Activated T-cell treated with anti-CD3 and anti-CD28 coated beads, Interleukin-2, amount 50 U/mL, for 72 hours (primary cell): ENCODE measurements around the gene CIITA. TPM values are rescaled to one million over a fixed set of nuclear protein-coding genes. Genes with fewer than 3 reads are reported as not detected.

Experiments
- ATAC-seq, 2 donors: fragments of 150-1000 bp; cut with Tn5 transposase; replicated peaks in 1 of 2; 2 replicates each; pipeline ENCODE4 v1.10.0; 2021; ENCODE audit warnings: moderate library complexity in 2 of 2, mild to moderate bottlenecking in 1 of 2
- DNase-seq, 2 donors: peaks; one replicate each; pipeline ENCODE4 v3.0.0; 2021 to 2022; ENCODE audit warnings: mixed read lengths in 1 of 2
- H3K27ac Mint-ChIP-seq: one replicate; pipeline ENCODE4 v1.8.0; 2022; ENCODE audit warnings: mild to moderate bottlenecking, moderate library complexity, mixed read lengths
- H3K27me3 Mint-ChIP-seq: one replicate; pipeline ENCODE4 v1.8.0; 2022; ENCODE audit warnings: low read depth, mixed read lengths
- H3K36me3 Mint-ChIP-seq, 2 donors: one replicate each; pipeline ENCODE4 v1.8.0; 2022; ENCODE audit warnings: mixed read lengths in 2 of 2, mild to moderate bottlenecking in 1 of 2; ENCODE audit not compliant: insufficient read depth in 2 of 2
- H3K4me1 Mint-ChIP-seq: one replicate; pipeline ENCODE4 v1.8.0; 2022; ENCODE audit warnings: low read depth, mixed read lengths
- H3K4me3 Mint-ChIP-seq, 2 donors: one replicate each; pipeline ENCODE4 v1.8.0; 2022; ENCODE audit warnings: mild to moderate bottlenecking in 2 of 2, mixed read lengths in 2 of 2, moderate library complexity in 2 of 2
- H3K9me3 Mint-ChIP-seq, 2 donors: one replicate each; pipeline ENCODE4 v1.8.0; 2022; ENCODE audit warnings: mixed read lengths in 2 of 2
- total RNA-seq, 2 donors: library from RNA; stranded (reverse); gene quantifications; one replicate each; pipeline ENCODE4 v1.2.3, GENCODE V29; 2022

CIITA gene
- total RNA-seq, 2 donors from 2014 or later, result 3.1 to 7.2 TPM

GRCh38 chr16:10932959-10933710, 56.1 kb downstream of the CIITA start:
- peaks cover 2 to 4% of the 10 kb centered on the region in 2 donors for H3K36me3 Mint-ChIP-seq
- peaks cover 55% of the 10 kb centered on the region for H3K4me1 Mint-ChIP-seq
- ATAC-seq (no peak), DNase-seq (no peak)
- no peaks in the 10 kb centered on the region for H3K27me3 Mint-ChIP-seq
- no peaks in the 10 kb centered on the region for H3K9me3 Mint-ChIP-seq
- no peak overlapping the region for H3K27ac Mint-ChIP-seq
- no peak overlapping the region for H3K4me3 Mint-ChIP-seq

GRCh38 chr16:10933865-10934264, 56.9 kb downstream of the CIITA start:
- Mint-ChIP-seq H3K9me3 (no peaks in the 10 kb centered on the region), H3K36me3 (peaks cover 2 to 4% of the 10 kb centered on the region in 2 donors), H3K4me3 (no peak overlapping the region), H3K27me3 (no peaks in the 10 kb centered on the region), H3K27ac (peak overlapping the region; percentile 63), H3K4me1 (peaks cover 63% of the 10 kb centered on the region)
- ATAC-seq (no peak), DNase-seq (no peak)

GRCh38 chr16:10934325-10935107, 57.5 kb downstream of the CIITA start:
- no peaks in the 10 kb centered on the region for H3K27me3 Mint-ChIP-seq
- no peak overlapping the region for H3K27ac Mint-ChIP-seq
- H3K4me1 Mint-ChIP-seq, result peaks cover 69% of the 10 kb centered on the region
- H3K9me3 Mint-ChIP-seq, result no peaks in the 10 kb centered on the region
- ATAC-seq (no peak), DNase-seq (no peak)
- H3K4me3 Mint-ChIP-seq, result no peak overlapping the region
- H3K36me3 Mint-ChIP-seq, result peaks cover 2 to 6% of the 10 kb centered on the region in 2 donors

GRCh38 chr16:10935226-10935915, 58.4 kb downstream of the CIITA start:
- H3K9me3 Mint-ChIP-seq, result no peaks in the 10 kb centered on the region
- H3K4me1 Mint-ChIP-seq, result peaks cover 74% of the 10 kb centered on the region
- H3K27ac Mint-ChIP-seq, result peak overlapping the region; percentile 59
- peak overlapping the region in 1 of 2 donors; percentile 17 for H3K4me3 Mint-ChIP-seq
- DNase-seq (no peak), ATAC-seq (no peak)
- H3K36me3 Mint-ChIP-seq, result peaks cover 4 to 9% of the 10 kb centered on the region in 2 donors
- H3K27me3 Mint-ChIP-seq, result no peaks in the 10 kb centered on the region

- no peak for ATAC-seq
- Mint-ChIP-seq H3K27me3 (no peaks in the 10 kb centered on the region), H3K4me1 (peaks cover 79% of the 10 kb centered on the region), H3K4me3 (peak overlapping the region; percentile 15 to 88), H3K36me3 (peaks cover 4 to 9% of the 10 kb centered on the region in 2 donors), H3K9me3 (no peaks in the 10 kb centered on the region), H3K27ac (peak overlapping the region; percentile 32)
- DNase-seq, result no peak
Measured at GRCh38 chr16:10936272-10936984, 59.4 kb downstream of the CIITA start.

- Mint-ChIP-seq H3K27me3 (no peaks in the 10 kb centered on the region), H3K4me3 (peak overlapping the region; percentile 88 to 92), H3K9me3 (no peaks in the 10 kb centered on the region), H3K36me3 (peaks cover 4 to 9% of the 10 kb centered on the region in 2 donors), H3K4me1 (peaks cover 80% of the 10 kb centered on the region), H3K27ac (peak overlapping the region; percentile 32)
- no peak for ATAC-seq
- DNase-seq, result no peak
Measured at GRCh38 chr16:10937068-10937859, 60.3 kb downstream of the CIITA start.

- Mint-ChIP-seq H3K9me3 (no peaks in the 10 kb centered on the region), H3K36me3 (peaks cover 4 to 9% of the 10 kb centered on the region in 2 donors), H3K27ac (peak overlapping the region; percentile 25), H3K4me1 (peaks cover 82% of the 10 kb centered on the region), H3K27me3 (no peaks in the 10 kb centered on the region), H3K4me3 (peak overlapping the region; percentile 88 to 92)
- DNase-seq (peak; percentile 52 to 64), ATAC-seq (peak; percentile 36 to 59)
Measured at GRCh38 chr16:10938321-10938720, 61.3 kb downstream of the CIITA start.

GRCh38 chr16:10938796-10939648, 62.0 kb downstream of the CIITA start:
- no peaks in the 10 kb centered on the region for H3K9me3 Mint-ChIP-seq
- H3K27me3 Mint-ChIP-seq, result no peaks in the 10 kb centered on the region
- H3K4me3 Mint-ChIP-seq, result peak overlapping the region; percentile 88 to 92
- peak overlapping the region; percentile 26 for H3K27ac Mint-ChIP-seq
- H3K36me3 Mint-ChIP-seq, result peaks cover 4 to 5% of the 10 kb centered on the region in 2 donors
- H3K4me1 Mint-ChIP-seq, result peaks cover 79% of the 10 kb centered on the region
- ATAC-seq (no peak), DNase-seq (no peak)

GRCh38 chr16:10939649-10940234, 62.7 kb downstream of the CIITA start:
- peaks cover 4 to 5% of the 10 kb centered on the region in 2 donors for H3K36me3 Mint-ChIP-seq

GRCh38 chr16:10940501-10941079, 63.6 kb downstream of the CIITA start:
- Mint-ChIP-seq H3K4me1 (peaks cover 80% of the 10 kb centered on the region), H3K27me3 (no peaks in the 10 kb centered on the region), H3K36me3 (peaks cover 4 to 5% of the 10 kb centered on the region in 2 donors), H3K4me3 (peak overlapping the region; percentile 88 to 92), H3K9me3 (no peaks in the 10 kb centered on the region), H3K27ac (peak overlapping the region; percentile 5)
- DNase-seq (no peak), ATAC-seq (no peak)

More at GRCh38 chr16:10939649-10940234, 62.7 kb downstream of the CIITA start:
- DNase-seq (no peak), ATAC-seq (no peak)
- peak overlapping the region; percentile 26 for H3K27ac Mint-ChIP-seq
- H3K9me3 Mint-ChIP-seq, result no peaks in the 10 kb centered on the region
- H3K27me3 Mint-ChIP-seq, result no peaks in the 10 kb centered on the region
- peak overlapping the region; percentile 88 to 92 for H3K4me3 Mint-ChIP-seq
- peaks cover 76% of the 10 kb centered on the region for H3K4me1 Mint-ChIP-seq
